NCI-H2171 treated with DMSO at 0.1 percent for 48 hours (cell line): Measurements from ENCODE around the gene PHETA1.

Experiments used
- DNase-seq: peaks from one replicate; lab custom pipeline; 2025; lab: John Stamatoyannopoulos, UW

PHETA1 gene, protein sequence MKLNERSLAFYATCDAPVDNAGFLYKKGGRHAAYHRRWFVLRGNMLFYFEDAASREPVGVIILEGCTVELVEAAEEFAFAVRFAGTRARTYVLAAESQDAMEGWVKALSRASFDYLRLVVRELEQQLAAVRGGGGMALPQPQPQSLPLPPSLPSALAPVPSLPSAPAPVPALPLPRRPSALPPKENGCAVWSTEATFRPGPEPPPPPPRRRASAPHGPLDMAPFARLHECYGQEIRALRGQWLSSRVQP

DNA sequence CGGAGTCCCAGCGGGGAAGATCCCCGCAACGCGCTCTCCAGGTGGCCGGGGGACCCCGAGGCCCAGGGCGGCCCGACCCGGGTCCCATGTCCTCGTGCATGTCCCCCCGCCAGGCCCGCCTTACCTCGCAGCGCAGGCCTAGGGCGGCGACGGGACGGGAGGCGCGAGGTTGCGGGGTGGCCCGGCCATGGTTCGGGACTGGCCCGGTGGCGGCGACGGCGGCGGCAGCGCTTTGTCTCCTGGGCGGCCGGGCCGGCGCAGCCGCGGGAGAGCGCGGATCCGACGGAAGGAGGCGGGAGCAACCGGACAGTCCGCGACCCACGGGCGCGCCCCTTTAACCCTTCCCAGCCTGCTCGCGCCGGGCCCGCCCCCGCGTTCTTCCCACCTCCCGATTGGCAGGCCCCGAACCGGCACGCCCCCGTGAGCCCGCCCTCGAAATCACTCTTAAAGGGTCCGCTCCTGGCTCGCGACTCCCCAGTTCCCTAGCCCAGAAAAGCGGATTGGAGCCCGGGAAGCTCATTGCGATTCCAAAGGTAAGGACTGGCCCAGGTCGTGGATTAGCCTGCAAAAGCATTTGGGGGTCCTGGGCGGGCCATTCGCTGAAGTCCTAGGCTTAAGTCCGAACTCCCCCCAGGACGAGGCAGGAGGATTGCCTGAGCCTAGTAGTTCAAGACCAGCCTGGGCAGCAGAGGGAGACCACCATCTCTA lies at the start of gene PHETA1:
Gene PHETA1 (minus strand): TSS at position 308 of the 708 bp plus-strand sequence. CDS start 5,668 bp downstream, outside the sequence.
- DNase-seq, result peak; percentile 70

DNA sequence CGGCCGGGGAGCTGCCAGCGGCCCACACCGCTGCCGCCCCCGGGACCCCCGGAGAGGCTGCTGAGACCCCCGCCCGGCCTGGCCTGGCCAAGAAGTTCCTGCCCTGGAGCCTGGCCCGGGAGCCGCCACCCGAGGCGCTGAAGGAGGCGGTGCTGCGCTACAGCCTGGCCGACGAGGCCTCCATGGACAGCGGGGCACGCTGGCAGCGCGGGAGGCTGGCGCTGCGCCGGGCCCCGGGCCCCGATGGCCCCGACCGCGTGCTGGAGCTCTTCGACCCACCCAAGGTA lies 49.6 kb upstream of the PHETA1 start:
- no peak for DNase-seq

DNA sequence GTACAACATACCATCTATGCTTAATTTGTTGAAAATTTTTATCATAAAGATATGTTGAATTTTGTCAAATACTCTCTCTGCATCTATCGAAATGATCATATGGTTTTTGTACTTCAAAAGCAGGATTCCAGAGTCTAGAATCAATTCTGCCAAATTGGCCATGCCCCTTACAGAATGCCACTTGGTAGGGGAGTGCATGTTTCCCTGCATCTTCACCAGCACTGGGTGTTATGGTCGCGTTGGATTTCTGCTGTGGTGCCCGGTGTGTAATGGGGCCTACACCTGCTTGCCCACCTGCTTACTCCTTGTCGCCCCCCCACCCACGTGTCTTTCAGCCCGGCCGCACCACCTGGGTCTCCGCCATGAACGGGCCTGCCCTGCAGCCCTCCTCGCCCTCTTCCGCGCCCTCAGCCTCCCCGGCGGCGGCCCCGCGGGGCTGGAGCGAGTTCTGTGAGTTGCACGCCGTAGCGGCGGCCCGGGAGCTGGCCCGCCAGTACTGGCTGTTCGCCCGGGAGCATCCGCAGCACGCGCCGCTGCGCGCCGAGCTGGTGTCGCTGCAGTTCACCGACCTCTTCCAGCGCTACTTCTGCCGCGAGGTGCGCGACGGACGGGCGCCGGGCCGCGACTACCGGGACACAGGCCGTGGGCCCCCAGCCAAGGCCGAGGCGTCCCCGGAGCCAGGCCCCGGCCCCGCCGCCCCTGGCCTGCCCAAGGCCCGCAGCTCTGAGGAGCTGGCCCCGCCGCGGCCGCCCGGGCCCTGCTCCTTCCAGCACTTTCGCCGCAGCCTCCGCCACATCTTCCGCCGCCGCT lies 49.1 kb upstream of the PHETA1 start:
- no peak for DNase-seq

DNA sequence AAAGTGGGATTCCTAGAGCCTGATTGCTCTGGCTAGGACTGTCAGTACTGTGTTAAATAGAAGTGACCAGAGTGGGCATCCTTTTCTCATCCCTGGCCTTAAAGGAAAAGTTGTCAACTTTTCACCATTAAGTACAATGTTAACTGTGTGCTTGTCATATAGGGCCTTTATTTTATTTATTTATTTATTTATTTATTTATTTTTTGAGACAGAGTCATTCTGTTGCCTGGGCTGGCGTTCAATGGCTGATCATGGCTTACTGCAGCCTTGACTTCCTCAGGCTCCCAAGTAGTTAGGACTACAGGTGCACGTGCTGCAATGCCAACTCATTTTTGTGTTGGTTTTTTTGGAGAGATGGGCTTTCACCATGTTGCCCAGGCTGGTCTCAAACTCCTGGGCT lies 48.4 kb upstream of the PHETA1 start:
- no peak for DNase-seq

DNA sequence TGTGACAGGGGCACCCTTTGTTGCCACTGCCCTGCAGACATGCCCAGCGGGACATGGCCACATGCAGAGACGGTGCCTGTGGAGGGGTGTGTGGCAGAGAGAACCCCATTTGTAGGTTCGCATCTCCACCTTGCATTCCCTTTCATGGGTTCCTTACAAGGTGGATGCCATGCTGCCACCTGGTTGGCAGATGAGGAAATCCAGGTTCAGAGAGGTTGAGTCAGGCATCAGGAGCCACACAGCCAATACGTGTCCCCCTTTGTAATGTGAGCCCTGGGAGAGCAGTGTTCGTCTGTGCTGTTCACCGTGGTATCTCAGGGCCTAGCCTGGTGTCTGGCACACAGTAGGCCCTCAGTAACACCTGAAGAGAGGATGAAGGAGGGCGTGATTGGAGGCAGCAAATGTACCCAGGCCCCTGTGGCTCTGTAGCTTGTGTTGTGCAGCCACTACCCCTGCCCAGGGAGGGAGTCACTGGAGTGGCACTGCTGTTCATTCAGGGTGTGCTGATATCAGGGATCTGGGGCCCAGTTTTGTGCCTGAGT lies 45.9 kb upstream of the PHETA1 start:
- no peak for DNase-seq

DNA sequence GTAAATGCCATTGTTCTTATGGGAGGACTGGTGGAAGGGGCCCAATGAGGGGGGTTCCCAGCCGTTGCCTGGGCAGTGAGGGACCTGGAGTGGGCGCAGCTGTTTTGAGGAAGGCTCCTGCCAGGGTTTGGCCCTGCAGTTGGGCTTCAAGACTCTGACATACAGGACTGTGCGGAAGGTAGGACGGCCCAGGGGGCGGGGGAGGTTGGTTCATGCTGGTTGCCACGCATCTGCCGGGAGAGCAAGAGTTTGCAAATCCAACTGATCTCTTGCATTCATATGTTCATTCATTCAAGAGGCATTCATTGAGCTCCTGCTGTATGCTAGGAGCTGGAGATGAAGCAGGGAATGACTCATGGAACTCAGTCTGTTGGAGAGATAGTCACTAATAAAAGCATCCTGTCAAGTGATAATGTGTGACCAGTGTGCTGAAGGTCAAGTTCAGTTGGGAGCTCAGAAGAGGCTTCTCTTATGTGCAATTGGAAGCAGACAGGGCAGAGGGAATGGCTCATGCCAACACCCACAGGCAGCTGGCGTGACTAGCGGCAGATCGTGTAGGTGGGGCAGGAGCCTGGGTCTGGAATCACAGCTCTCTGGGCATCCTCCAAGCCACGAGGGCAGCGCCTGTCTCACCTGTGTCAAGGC lies 44.7 kb upstream of the PHETA1 start:
- DNase-seq, result no peak

DNA sequence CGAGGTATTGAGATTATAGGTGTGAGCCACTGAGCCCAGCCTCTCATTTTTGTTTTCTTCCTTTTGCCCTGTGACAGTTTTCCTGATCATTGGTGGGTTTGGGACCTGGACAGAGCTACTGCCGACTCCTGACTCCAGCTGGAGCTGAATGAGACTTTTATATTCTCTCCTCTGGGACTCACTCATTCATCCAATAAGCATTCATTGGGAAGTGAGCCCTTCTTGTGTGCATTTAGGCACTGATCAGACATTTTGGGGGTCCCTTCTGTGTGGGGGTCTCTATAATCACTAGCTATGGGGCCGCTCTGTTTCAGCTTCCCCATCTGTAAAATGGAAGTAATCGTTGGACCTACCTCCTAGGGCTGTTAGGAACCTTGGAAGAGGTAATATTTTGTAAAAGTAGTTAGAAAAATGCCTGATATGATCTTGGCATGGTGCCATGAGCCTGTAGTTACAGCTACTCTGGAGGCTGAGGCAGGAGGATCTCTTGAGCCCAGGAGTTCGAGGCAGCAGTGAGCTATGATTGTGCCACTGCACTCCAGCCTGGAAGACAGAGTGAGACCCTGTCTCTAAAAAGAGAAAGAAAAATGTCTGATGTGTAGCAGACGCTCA lies 44.0 kb upstream of the PHETA1 start:
- no peak for DNase-seq

DNA sequence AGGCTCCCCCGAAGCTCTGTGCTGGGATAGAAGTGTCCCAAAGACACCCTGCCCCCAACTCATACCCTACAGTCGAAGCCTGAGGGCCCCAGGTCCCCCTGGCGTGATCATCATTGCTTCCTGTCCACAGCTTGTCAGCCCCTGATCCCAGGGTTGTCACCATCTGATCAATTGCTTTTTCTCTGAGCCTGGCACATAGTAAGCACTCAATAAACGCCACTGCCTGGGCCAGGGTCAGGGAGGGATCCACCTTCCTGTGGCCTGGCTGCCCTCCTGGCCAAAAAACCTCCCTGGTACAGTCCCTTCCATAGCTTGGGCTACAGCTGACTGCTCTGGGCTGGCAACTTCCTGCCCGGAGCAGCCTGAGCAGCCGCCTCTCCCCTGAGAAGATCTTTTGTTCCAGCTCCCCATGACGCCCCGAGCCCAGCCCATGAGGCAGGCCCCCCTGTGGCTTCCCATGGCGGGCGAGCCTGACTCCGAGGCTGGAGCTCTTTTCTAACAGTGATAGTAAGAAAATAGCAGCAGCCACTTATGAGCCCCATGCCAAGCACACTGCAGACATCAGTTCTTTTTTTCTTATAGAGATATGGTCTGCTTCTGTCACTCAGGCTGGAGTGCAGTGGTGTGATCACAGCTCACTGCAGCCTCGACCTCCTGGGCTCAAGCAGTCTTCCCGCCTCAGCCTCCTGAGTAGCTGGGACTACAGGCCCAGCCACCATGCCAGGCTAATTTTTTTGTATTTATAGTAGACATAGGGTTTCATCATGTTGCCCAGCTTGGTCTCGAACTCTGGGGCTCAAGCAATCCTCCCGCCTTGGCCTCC lies 43.3 kb upstream of the PHETA1 start:
- no peak for DNase-seq

DNA sequence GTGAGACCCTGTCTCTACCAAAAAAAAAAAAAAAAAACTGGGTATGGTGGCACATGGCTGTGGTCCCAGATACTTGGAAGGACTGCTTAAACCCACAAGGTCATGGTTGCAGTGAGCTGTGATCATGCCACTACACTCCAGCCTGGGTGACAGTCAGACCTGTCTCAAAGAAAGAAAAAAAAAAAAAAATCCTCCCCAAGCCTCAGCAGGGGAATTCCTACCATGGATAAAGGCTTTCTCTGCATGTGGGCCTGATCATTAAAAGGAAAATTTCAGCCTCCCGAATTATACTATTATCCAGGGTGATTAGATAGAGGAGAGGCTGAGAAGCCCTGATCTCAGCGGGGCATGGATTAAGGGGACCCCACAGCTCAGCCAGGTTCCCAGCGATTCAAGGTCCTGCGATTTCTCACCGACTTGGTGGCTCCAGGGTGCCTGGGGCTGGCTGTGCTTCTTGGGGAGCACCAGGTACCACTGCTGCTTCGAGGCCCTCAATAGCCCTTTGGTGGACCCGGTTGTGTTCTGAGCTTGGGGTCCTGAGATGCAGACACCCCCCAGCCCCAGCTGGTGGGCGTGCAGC lies 42.4 kb upstream of the PHETA1 start:
- DNase-seq, result no peak

DNA sequence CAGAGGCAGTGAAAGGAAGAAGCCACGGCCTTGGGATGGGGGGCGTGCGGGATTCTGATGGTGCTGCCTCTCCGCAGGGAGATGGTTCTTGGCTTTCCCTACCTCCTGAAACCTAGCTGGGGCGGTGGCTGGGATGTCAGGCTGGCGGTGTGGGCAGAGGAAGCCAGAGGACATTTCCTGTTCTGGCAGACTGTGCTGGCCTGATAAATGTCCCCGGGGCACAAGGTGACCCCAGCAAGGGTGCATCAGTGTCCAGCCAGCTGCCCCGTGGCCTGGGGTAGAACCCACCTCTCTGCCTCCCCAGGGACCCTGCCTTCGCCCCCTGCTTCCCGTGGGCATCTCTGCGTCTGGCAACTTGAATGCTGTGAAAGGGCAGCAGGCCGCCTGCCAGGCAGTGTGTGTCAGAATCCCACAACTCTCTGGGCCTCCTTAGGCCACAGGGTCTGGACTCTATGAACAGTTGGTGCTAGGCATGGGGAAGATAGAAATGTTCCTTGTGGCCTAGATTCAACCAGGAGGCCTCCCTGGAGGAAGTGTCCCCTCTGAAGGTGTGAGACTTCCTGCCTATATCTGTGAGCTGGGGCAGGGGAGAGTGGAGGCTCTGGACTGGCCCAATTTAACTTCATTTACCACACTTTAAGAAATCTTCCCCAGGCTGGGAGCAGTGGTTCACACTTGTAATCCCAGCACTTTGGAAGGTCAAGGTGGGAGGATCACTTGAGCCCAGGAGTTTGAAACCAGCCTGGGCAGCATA lies 41.7 kb upstream of the PHETA1 start:
- no peak for DNase-seq

DNA sequence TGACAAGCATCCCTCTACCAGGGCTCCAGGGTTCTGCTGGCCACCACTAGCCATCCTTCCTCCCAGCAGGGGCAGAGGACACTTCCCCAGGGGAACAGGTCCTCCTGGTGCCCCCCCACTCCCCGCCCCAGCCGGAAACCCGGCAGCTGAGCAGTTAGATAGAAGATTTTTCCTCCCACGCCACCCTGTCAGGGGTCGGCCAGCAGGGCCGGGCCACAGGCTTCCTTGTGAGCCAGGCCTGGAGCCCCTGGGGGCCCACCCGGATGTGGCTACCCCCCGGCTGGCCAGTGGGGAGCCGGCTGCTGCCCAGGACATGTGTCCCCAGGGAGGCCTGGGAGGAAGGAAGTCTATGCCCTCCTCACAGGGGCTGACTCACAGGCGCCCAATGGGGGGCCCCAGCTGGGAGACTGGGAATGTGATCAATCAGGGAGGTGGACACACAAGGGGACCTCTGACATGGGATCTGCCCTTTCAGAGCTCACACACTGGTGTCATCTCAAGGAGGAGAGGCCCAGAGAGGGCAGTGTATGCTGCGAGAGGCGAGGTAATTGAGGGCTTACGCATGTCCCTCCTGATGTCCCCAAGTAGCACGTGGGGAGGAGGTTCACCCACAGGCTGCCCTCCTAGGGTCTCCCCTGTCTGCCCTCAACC lies 41.0 kb upstream of the PHETA1 start:
- DNase-seq, result no peak

DNA sequence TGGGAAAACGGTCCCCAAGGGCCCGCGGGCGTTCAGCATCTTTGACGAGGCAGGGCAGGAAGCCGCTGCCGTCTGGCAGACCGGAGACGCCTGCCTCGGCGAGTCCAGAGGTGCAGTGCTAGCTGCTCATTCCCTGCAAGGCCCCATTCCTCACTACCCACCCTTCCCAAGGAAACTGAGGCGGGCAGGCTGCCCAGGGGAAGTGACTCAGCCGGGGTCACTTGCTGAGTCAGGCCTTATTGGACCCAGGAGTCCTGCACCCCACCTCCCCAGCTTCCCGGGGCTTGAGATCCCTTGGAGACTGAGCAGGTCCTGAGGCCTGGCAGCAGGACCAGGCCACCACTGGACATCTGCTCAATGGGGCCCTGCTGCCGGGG lies 40.5 kb upstream of the PHETA1 start:
- peak; percentile 51 for DNase-seq

DNA sequence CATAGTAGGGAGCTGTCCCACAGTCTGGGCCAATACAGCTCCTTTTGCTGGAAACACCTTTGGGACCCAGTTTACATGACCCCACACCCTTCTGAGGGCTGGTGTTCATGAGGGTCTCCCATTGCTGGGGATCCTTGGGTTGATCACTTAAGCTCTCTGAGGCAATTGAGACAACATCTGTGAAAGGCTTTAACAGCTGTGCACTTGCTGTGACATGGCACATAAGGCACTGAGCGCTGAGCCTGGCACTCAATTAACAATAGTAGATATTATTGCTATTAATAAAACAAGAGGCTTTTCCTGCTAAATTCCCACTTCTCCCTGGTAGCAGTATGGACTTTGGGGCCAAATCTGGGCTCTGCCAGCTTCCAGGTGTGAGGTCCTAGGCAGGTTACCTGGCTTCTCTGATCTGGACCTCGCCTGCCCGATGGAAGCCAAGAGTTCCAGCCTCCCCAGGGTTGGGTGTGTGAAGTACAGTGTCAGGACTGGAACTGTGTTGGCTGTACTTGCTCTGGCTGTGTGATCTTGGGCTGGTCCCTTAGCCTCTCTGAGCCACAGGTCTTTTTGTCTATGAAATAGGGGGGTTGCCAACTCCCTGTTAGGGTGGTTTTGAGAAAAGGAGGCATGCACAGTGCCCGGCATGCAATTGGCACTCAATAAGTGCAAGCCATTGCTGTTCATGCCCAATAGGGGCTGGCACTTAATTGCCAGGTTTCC lies 39.9 kb upstream of the PHETA1 start:
- DNase-seq, result no peak

DNA sequence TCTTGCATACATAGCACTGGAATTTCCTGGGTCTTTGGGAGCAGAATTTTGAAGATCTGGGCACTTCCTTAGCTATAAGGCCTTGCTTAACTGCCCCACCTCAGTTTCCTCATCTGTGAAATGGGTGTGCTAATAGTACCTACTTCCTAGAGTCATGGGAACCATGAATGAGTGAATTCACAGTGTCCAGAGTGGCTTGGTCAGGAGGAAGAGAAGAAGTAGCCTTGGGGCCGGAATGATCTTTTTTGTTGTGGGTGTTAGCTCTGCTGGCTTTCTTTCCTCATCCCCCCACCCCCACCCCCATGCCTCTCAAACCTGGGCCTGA lies 39.2 kb upstream of the PHETA1 start:
- no peak for DNase-seq

DNA sequence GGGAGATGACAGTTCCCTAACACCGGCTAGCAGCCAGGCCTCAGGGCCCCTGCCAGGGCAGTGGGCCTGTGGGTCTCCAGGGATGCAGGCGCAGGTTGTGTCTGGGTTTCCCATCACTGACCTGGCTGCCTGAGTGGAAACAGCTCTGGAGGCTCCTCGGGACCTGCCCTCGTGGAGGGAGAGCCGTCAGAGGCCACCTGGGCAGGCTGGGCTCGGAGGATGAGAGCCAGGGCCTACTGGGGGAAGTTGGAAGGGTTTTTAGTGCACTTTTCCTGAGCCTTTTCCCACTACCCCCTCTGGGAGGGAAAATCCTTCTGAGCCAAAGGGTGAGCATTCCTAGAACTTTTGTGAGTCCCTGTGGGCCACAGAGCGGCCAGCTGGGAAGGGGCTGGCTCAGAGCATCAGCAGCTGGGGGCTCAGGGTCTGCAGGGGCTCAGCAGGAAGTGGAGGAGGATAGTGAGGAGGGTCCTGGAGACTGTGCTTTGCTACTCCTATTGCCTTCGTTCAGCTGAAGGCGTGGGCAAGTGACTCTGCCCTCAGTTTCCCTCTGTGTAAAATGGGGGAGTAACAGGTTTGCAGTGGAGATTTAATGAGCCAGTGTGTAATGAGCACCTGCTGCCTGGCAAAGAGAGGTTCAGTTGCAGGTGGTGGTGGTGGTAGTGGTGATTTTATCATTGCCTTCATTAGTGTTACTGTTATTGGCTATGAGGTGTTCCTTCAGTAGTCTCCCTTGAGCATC lies 38.7 kb upstream of the PHETA1 start:
- no peak for DNase-seq

DNA sequence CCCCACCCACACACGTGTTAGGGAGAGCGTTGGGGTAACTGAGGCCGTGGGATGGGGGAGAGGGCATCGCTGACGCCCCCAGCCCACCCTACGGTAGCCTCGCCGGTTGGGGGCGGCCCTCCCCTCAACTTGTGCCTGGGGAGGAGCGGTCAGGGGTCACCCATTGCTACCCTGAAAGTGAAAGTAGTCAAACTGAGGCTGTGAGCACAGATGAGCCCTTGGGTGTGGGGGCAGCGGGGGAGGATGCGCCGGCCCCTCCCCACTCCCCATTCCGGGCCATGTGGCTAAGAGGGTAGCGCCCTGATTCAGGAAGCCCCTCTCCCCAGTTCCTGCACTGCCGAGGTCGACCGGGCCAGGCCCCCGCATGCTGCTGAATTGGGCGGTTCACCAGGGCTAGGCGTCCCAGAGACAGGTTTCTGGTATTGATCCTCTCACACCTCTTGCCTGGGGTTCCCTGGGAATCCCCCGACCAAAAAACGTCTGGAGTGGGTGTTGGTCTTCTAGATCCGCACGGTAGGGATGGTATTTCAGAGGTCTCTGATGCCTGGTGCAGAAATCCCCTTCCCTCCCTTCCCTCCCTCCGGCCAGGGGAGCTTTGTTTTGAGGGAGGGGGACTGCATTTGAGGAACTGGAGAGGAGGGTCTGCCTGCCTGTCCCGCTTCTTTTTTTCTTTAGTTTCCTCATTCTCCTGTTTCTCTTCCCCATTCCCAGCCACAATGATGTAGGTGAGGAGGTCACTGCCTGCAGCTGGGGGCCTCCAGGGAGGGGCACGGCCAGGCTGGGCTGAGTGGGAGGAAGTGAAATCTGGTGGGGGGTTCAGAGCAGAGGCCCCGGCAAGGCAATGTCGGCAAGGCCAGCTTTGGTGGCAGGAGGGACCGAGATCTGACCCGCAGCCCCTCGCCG lies 37.8 kb upstream of the PHETA1 start:
- DNase-seq, result no peak

DNA sequence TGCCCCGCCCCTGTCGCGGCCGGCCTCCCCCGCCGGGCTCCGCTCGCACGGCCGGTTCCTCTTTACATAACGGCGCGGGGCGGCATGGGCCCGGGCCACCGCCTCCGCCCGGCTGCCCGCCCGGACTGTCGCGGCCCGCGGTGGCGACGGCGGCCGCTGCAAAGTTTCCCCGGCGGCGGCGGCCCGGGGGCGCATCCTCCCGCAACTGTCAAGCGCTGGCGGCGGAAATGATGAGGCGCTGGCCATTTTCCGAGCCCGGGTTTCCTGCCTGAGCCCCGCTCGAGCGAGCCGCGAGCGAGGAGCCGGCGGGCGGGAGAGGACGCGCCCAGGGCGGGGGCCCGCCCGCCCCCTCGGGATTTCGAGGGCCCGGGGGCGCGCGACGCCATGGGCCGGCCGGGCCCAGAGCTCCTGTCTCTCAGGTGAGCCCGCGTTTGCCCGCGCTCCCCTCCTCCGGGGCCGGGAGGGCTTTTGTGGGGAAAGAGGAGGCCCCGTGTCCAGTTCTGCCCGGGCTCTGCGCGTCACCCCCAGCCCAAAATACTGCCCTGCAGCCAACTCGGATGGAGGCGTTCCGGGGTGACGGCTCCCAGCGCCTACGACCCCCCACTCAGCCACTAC lies 37.1 kb upstream of the PHETA1 start, which contains the start of gene SH2B3:
Gene SH2B3 (plus strand): TSS at position 65 of the 615 bp plus-strand sequence. CDS start 12,223 bp downstream, outside the sequence.
- peak; percentile 62 for DNase-seq
